HG03097 (cell line): ENCODE measurements around the gene ZBP1.

ENCODE experiments used
- ATAC-seq: cut with Tn5 transposase; IDR thresholded peaks from one replicate; pipeline ENCODE4 v1.9.1; 2021; ENCODE audit not compliant: unreplicated experiment, low FRiP score

ZBP1 gene

GRCh38 chr20:57658833-57659516 is 38.7 kb upstream of the ZBP1 start:
- ATAC-seq: no peak

GRCh38 chr20:57658447-57658832 is 38.2 kb upstream of the ZBP1 start:
- no peak for ATAC-seq

GRCh38 chr20:57657535-57658446 is 37.6 kb upstream of the ZBP1 start:
- no peak for ATAC-seq

- ATAC-seq: no peak
Measured at GRCh38 chr20:57656821-57657534, 36.8 kb upstream of the ZBP1 start.

GRCh38 chr20:57656252-57656820 is 36.1 kb upstream of the ZBP1 start:
- no peak for ATAC-seq

- no peak for ATAC-seq
Measured at GRCh38 chr20:57655809-57656155, 35.6 kb upstream of the ZBP1 start.

- ATAC-seq: no peak
Measured at GRCh38 chr20:57654998-57655808, 35.0 kb upstream of the ZBP1 start.

GRCh38 chr20:57654363-57654997 is 34.3 kb upstream of the ZBP1 start:
- ATAC-seq: no peak

GRCh38 chr20:57653910-57654309 is 33.7 kb upstream of the ZBP1 start:
- no peak for ATAC-seq

GRCh38 chr20:57653546-57653900 is 33.3 kb upstream of the ZBP1 start:
- ATAC-seq: no peak

GRCh38 chr20:57652606-57653545 is 32.6 kb upstream of the ZBP1 start:
- no peak for ATAC-seq

- no peak for ATAC-seq
Measured at GRCh38 chr20:57651881-57652605, 31.8 kb upstream of the ZBP1 start.

- ATAC-seq: no peak
Measured at GRCh38 chr20:57650756-57651483, 30.7 kb upstream of the ZBP1 start.

- no peak for ATAC-seq
Measured at GRCh38 chr20:57650266-57650665, 30.0 kb upstream of the ZBP1 start.

GRCh38 chr20:57649617-57650015 is 29.4 kb upstream of the ZBP1 start:
- ATAC-seq: no peak

GRCh38 chr20:57648878-57649616 is 28.8 kb upstream of the ZBP1 start:
- no peak for ATAC-seq
